ENCODE results near the gene SLC2A6. TPM values are rescaled to one million over a fixed set of nuclear protein-coding genes. Genes with fewer than 3 reads are reported as not detected.

SLC2A6 gene
- total RNA-seq, 1 donor from 2014 or later = 0.80 TPM

DNA sequence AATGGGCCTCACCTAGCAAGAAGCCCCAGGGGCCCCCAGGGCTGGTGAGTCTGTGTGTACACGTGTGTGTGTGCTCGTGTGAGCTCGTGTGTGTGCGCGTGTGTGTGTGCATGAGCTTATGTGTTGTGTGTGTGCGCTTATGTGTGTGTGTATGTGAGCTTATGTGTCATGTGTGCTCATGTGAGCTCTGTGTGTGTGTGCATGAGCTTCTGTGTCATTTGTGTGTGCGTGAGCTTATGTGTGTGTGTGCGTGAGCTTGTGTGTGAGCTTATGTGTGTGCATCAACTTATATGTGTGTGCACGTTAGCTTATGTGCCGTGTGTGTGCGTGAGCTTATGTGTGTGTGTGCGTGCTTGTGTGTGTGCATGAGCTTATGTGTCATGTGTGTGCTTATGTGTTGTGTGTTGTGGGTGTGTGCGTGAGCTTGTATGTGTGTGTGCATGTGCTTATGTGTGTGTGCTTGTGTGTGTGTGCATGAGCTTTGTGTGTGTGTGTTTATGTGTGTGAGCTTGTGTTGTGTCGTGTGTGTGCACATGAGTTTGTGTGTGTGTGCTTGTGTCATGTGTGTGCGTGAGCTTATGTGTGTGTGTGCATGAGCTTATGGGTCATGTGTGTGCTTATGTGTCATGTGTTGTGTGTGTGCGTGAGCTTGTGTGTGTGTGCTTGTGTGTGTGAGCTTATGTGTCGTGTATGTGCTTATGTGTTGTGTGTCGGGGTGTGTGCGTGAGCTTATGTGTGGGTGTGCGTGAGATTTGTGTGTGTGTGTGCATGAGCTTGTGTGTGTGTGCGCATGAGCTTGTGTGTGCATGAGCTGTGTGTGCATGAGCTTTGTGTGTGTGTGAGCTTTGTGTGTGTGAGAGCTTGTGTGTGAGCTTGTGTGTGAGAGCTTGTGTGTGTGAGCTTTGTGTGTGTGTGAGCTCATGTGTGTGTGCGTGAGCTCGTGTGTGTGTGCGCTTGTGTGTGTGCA is 16.7 kb upstream of the SLC2A6 start:
- ATAC-seq = no peak

DNA sequence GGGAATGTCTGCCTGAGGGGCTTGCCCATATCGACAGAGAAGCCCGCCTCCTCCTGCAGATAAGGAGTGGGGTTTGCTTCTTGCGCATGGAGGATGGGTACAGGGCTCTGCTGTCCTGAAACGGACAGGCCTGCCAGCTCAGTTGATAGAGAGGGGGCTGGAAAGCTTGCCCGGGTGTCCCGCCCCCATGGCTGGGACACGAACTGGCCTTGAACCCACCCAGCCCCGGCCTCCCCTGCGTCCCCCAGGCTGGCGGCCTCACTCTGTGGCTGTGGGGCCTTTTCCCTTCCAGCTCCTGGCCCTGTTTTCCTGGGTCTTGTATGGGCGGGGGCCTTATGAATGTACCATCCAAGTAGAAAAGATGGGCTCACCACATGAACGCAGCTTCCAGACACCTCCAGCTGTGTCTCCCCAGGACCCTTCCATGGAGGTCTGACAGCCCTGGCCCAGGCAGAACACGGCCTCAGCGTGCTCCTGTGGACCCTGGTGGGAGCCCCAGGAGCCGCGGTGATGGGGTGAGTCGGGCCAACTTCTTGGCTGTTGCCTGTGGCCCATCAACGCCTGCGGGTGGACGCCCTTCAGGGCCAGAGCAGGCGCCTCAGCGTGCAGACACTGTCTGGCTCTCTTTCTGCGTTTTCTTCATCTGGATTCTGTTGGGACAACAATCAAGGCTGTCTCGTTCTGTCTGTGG is 15.9 kb upstream of the SLC2A6 start:
- no peak for ATAC-seq

DNA sequence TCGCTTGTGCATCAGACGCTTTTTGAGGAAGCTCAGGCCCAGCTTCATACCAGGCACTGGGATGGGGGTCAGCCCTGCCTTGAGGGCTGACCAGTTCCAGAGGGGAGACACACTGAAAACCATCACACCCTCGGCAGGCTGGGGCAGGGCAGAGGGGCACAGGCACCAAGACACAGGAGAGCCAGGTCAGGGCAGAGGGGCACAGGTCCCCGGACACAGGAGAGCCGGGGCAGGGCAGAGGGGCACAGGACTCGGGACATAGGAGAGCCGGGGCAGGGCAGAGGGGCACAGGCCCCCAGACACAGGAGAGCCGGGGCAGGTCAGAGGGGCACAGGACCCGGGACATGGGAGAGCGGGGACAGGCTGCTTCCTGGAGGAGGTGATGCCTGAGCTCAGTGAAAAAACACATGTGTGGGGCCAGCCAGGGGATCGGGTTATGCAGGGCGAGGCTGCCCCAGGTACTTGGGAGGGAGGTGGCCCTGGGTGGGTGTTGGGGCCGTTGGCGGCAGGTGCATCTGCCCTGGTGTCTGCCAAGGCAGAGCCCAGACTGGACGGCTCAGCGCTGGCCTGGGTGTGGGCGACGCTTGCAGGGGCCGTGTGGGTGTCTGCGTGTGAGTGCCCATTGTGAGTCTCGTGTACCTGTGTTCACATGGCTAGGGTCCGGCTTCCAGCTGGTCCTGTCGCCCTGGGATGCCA is 15.1 kb upstream of the SLC2A6 start:
- ATAC-seq = no peak

DNA sequence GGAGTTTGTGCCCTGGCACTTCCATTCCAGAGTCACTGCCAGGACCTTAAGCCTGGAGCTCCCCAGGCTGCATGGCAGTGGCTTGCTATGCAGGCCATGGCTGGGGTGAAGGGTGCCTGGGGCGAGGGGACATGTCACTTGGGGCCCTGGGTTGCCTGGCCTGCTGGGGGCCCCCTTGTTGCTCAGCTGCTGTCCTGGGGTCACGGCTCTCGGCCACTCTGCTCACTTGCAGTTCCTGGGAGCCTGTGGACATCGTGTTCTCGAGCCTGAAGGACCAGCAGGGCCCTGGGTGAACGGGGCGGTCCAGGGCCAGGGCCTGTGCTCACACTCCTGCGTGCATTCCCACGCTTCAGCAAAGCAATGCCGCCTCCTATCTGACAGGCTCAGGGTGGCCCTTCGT is 14.5 kb upstream of the SLC2A6 start:
- ATAC-seq = no peak

DNA sequence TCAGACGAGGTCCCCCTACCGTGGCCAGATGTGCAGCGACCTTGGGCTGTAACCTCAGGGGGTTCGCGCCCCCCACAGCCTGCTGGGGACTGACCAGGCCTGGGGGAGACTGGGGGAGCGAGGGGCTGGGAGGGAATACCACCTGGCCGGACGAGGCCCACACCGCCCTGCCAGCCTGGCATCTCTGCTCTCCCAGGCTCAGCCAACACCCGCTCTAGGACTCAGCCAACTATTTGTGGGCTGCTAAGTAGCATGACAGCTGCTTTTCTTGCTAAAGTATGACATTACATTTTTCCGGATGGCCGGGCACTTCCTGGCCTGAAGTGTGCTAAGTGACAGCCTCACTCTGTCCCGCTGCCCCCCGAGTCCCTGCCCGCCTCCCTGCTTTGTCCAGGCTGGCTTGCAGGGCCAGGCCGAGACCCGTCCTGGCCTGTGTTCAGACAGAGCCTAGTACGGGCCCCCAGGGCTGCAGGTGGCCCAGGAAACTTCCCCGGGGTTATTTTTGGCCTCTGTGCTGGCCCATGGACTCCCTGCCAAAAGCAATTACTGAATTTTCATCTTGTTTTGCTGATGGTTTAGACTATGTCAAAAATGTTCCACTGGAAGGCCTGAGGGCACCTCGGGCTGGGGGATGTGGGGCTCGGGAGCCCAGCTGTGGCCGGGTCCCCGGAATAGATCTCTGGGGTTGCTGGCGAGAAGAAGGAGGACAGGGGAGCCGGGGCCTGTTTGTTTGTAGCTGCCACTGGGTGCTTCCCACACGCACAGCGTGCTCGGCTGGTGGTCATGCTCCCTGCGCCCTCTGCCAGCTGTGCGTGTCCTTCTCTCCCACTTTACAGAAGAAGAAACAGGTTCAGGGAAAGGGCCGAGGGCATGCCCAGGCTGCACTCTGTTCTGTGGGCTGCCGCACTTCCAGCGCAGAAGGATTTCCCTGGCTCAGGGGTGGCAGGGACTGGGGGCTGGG is 13.4 kb upstream of the SLC2A6 start:
- no peak for ATAC-seq

DNA sequence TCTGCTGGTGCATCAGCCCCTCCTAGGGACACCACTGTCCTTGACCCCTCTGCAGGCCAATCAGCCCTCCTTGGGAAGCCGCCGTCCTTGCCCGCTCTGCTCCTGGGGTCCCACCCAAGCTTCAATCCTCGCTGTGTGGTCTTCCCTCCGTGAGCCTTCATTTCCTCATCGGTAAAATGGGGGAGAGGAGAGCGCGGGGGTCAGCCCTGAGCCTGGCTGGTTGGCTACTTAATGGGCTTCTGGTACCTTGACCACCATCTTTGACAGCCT is 12.7 kb upstream of the SLC2A6 start:
- ATAC-seq = no peak

DNA sequence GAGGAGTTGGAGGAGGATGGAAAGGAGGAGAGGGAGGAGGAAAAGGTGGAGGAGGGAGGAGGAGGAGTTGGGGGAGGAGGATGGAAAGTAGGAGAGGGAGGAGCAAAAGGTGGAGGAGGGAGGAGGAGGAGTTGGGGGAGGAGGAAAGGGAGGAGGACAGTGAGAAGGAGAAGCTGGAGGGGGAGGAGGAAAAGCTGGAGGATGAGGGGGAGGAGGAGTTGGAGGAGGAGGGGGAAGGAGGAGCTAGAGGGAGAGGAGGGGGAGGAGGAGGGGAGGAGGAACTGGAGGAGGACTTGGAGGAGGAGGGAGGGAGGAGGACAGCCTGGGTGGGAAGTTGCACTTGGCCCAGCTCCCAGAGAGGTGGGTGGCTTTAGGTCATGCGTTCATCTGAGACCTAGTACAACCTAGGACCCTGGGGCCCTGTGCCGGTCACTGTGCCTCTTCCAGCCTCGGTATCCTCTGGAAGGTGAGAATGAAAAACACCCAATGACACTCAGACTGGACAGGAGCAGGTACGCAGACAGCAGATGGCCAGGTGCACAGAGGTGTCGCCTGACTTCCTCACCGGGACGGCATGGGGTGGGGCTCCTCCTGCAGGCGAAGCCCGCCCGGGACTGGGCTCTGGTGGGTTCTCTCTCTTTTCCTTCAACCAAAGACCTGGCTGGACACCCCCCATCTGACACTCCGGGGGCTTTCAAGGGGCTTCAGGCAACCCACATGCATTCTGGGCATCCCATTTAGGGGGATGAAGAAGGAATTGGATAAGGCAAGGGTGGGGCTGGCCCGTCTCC is 12.2 kb upstream of the SLC2A6 start:
- no peak for ATAC-seq

DNA sequence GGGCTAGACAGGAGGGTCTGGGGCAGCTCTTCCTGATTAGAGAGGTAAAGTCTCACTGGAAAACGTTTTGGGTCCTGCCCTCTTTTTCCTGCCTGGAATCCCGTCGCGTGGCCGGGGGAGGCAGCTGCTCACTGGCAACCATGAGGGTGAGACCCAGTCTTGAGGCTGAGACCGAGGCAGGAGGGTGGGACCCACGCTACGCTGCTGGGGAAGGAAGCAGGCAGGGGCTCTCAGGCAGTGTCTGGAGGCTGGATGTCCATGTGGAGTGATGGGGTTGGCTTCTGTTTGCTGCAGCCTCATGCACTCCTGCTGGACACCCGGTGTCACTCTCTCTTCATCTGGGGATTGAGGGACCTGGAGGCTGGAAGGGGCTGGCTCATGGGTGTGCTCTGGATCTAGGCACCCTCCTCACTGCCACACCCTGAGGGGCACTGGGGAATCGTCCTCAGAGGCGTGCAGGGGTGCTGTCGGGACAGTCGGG is 11.3 kb upstream of the SLC2A6 start:
- no peak for ATAC-seq

DNA sequence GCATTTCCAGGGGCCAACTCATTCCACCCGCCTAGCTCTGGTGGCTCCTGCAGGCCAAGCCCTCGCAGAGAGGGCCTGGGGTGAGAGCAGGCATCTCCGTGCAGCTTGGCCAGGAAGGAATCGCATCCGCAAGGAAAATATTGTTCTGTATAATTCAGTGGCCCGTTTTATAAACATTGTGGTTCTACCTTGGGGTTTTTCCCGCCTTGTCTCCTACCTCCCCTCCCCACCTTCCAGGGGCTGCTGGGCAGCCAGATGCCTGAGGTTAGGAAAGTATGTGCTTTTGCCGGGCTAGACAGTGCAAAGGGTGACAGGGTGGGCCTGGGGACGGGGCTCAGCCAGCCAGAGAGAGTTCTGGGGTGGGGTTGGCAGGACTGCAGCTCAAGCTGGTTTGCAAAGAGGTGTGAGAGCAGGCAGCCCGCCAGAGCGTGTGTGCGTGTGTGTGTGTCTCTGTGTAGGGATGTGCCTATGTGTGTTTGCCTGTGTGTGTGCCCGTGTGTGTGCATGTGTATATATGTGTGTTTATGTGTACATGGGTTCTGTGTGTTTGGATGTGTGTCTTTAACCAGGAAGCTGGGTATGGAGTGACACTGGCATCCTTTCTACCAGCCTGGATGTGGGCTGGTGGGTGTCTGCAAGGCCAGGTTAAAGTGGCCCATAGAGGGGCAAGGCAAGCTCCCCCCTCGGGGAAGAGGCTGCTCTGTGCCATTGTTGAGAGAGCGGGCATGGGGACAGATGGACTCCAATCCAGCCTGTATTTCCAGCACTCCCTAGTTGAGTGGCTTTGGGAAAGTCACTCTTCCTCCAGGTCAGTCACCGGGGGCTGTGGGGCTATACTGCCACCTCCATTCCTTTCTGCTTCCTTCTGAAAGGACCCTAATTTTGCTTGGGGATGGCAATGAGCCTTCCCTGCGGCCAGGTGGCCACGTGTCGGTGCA is 10.6 kb upstream of the SLC2A6 start:
- no peak for ATAC-seq

DNA sequence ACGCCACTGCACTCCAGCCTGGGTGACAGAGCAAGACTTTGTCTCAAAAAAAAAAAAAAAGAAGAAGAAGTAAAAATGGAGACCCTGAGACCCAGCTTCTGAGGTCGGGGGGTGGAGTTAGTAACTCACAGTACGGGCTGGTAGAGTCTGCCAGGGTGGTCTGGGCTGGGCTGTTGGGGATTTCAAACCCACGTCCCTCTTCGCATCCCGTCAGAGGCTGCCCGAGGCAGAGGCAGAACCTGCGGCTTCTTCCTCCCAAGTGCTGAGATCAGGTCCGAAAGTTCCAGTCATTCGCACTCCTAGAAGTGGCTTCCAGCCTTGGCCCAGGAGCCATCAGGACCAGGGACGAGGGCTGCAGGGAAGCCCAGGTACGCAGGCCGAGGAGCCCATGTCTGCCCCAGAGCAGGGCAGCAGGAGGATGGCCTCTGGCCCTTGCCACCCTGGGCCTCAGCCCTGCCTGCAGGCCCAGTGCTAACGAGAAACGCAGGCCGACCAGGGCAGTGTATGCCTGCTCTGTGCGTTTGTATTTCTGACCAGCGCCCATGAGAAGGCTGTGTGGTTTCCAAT is 9.9 kb upstream of the SLC2A6 start:
- ATAC-seq = no peak

DNA sequence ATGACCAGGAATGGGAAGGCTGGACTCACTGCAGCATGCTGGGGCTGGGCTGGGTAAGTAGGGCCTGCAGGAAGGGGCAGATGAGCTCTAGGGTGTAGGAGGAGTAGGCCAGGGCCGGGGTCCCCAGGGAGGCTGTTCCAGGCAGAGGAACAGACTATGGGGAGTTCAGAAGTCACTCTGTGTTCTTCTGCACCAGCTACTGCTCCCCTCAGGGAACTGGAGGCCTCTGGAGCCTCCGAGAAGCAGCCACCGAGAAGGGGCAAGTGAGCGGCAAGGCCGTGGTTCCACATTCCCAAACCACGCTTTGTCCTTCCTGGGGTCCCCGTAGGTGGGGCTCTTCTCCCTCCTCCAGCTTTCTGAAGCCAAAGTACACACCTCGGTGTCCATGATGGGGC is 8.4 kb upstream of the SLC2A6 start:
- no peak for ATAC-seq

DNA sequence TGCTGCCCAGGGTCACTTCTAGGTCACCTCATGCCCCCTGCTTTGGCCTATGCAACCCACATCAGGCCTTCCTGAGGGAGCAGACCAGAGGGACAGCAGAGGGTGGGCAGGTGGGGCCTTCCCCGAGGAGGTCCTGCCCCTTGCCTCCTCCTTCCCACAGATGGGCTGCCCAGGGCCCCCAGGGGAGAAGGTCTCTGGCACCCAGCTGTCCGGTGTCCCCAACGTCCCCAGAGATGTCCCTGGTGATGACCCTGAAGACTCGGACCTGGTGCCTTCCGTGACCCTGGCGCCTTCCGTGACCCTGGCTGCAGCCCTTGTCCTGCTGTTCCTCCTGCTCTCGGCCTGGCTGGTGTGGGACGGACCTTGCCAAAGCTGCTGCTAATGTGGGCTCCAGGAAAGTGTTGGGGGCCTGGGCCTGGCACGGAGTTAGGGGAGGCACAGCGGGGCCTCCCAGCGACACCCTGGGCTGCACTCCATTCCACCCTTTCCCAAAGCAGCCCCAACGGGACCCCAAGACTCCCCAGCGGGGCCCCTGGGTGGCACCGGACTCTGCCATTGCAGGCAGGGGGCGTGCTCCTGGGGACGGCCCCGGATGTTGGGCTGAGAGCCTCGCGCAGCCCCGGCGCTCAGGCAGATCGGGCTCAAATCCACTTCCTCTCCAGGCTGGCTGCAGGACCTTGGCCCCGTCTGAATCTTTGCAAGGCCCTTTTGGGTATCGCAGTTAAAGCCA is 6.8 kb upstream of the SLC2A6 start:
- ATAC-seq = peak; percentile 9

DNA sequence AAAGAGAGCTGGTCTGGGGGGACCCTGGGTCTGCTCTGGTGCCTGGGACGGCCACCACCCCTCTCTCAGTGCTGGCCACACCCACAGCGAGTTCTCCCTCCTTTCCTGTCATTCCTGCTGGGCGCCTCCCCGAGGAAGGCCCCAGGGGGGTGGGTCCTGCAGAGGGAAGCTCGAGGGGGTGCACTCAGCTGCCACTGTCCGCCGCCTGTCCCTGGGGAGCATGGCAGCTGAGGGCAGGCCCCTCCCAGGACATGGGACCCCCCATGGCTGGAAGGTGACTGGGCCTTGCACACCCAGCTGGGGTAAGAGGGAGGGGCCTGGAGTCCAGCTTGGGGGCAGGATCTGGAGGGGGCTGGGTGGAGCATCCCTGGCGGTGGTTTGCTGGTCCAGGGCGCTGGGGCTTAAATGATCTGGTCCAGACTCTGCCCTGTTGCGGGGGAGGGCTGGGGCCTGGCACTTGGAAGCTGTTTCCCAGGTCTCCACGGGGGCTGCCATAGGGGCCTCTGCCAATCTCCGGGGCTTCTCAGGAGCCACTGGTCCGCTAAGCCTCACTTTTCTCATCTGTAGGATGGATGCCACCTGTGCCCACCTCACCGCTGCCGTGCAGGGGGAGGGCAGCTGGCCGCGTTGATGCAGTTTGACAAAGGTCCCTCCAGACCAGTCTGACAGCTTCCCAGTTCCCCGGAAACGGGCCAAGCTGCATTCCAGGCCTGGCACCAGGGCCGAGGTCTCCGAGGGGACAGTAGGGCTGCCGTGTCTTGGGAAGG is 6.0 kb upstream of the SLC2A6 start:
- ATAC-seq = no peak

DNA sequence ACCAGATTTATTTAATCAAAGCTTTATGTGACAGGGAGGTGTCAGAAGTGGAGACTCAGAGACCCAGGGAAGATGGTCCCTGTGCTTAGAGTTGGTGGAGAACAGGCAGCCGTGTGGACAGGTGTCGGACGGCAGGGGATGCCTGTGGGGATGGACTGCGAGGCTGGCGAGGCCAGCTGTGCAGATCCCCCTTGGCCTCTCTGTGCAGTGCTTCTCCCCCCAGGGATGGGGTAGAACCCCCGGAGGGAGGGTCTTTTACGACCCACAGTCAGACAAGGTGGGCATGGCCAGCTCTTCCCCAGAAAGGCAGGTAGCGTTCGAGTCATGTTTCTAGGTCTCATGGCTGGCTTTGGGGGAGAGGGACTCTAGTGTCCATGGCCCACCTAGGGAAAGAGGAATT is 4.7 kb upstream of the SLC2A6 start:
- no peak for ATAC-seq

DNA sequence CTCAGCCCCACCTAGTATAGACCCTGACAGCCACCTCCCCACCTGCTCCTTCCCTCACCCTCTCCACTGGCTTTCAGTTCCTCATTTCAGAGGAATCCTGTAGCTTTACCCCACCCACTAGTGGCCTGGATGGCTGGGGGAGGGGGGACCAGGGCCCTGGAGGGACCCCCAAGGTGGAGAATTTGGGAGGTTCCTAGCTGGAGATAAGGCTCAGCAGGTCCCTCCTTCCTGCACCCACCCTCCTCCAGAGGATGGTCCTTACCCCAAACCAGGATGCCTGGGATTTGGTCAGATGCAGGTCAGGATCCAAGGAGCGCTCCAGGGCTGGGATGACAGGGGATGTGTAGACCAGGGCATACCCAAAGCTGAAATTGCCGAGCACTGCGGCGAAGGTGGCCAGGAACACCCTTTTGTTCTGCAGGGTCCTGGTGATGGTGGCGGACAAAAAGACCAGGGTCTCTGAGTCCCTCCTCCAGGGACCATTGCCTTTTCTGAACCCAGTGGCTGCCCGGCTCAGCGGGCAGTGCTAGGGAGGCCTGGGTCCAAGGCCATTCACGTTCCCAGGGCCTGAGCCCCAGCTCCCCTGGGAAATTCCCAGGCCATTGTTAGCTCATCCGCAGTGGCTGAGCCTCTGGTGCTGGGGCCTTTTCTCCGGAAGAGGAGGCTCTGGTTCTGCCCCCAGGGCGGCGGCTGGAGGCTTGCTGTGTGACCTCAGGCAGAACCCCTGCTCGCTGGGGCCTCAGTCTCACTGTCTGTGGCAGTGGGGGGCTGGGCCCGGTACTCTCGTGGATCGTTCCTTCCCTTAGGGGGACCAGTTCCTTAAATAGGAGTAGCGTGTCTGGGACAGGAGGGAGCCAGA is 678 bp downstream of the SLC2A6 start:
- peak; percentile 28 for ATAC-seq

DNA sequence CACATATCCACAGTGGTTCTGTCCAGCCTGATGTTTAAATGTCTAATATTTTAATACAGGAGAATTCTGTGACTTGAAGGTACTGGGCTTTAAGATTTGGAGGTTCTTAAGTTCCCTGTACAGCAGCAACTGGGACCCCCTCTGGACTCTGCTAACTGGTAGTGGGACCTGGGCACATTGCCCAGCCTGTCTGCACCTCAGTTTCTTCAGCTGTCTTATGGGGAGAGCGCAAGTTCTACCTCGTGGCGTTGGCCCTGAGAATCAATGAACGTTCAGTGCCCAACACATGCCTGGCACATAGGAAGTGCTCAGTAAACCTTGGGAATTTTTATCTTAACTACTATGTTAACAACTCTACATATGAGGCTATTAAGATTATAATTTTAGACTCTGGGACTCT is 1.4 kb downstream of the SLC2A6 start:
- no peak for ATAC-seq

DNA sequence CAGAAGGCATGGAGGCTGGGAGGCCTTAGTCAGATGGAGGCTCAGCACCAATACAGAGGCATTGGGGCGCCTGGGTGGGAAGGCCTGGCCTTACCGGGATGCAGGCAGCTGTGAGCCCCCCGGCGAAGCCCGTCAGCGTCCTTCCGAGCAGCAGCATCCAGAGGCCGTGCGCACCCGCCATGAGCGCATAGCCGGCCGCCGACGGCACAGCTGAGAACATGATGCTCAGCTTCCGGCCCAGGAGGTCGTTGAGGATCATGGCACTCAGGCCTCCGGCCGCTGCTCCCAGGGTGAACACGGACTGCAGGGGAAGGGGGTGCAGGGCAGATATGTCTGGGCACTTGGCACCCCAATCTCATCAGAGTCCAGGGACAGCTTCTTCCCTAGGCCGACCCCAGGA is 2.0 kb downstream of the SLC2A6 start:
- ATAC-seq = no peak
